H9 (cell line): ENCODE measurements around the gene MYO1D. TPM values are rescaled to one million over a fixed set of nuclear protein-coding genes. Genes with fewer than 3 reads are reported as not detected.

Experiments
- DNase-seq: peaks from one replicate; pipeline ENCODE4 v3.0.0-alpha.2; 2017
- H2AFZ ChIP-seq: one replicate; pipeline ENCODE4 v1.6.1; 2013; ENCODE audit warnings: mild to moderate bottlenecking, low read length, control low read depth, moderate library complexity
- H2AK5ac ChIP-seq: 2 replicates; pipeline ENCODE4 v1.6.1; 2013; ENCODE audit warnings: low read length, control low read depth, mixed read lengths; ENCODE audit not compliant: insufficient read length
- H2BK120ac ChIP-seq: one replicate; pipeline ENCODE4 v1.6.1; 2013; ENCODE audit warnings: low read depth, mild to moderate bottlenecking, low read length, control low read depth, inconsistent platforms; ENCODE audit not compliant: poor library complexity, severe bottlenecking
- H2BK12ac ChIP-seq: 2 replicates; pipeline ENCODE4 v1.6.1; 2013; ENCODE audit warnings: low read length, control low read depth, mixed read lengths, low read depth; ENCODE audit not compliant: insufficient read length
- H2BK15ac ChIP-seq: 2 replicates; pipeline ENCODE4 v1.6.1; 2013; ENCODE audit warnings: low read depth, low read length, control low read depth
- H2BK20ac ChIP-seq: one replicate; pipeline ENCODE4 v1.6.1; 2013; ENCODE audit warnings: low read depth, mild to moderate bottlenecking, low read length, control low read depth, inconsistent platforms; ENCODE audit not compliant: poor library complexity, severe bottlenecking
- H2BK5ac ChIP-seq: 2 replicates; pipeline ENCODE4 v1.6.1; 2013; ENCODE audit warnings: low read length, control low read depth, mixed read lengths; ENCODE audit not compliant: insufficient read length
- H3K14ac ChIP-seq: 2 replicates; pipeline ENCODE4 v1.6.1; 2013; ENCODE audit warnings: low read length, control low read depth; ENCODE audit not compliant: insufficient read depth
- H3K18ac ChIP-seq: 2 replicates; pipeline ENCODE4 v1.6.1; 2013; ENCODE audit warnings: low read depth, mild to moderate bottlenecking, mixed read lengths, low read length, control low read depth; ENCODE audit not compliant: insufficient read length
- H3K23ac ChIP-seq: 2 replicates; pipeline ENCODE4 v1.6.1; 2013; ENCODE audit warnings: low read length, control low read depth, mixed read lengths, low read depth; ENCODE audit not compliant: insufficient read length
- H3K23me2 ChIP-seq: 2 replicates; pipeline ENCODE4 v1.6.1; 2013; ENCODE audit warnings: low read depth, mild to moderate bottlenecking, mixed read lengths, low read length, control low read depth; ENCODE audit not compliant: insufficient read length, poor library complexity, severe bottlenecking
- H3K27ac ChIP-seq: 2 replicates; pipeline ENCODE4 v1.5.1; 2013; ENCODE audit warnings: low read length, control low read depth, mixed read lengths, low read depth; ENCODE audit not compliant: insufficient read length
- H3K27me3 ChIP-seq: 2 replicates; pipeline ENCODE4 v1.6.1; 2013; ENCODE audit warnings: low read length, control low read depth, inconsistent platforms; ENCODE audit not compliant: insufficient read depth
- H3K4ac ChIP-seq: 2 replicates; pipeline ENCODE4 v1.6.1; 2013; ENCODE audit warnings: low read depth, mild to moderate bottlenecking, control low read depth, inconsistent platforms, low read length, moderate library complexity
- H3K4me1 ChIP-seq: 2 replicates; pipeline ENCODE4 v1.6.1; 2013; ENCODE audit warnings: low read length, control low read depth, inconsistent platforms; ENCODE audit not compliant: insufficient read depth
- H3K4me2 ChIP-seq: 2 replicates; pipeline ENCODE4 v1.6.1; 2013; ENCODE audit warnings: low read length, control low read depth, mixed read lengths; ENCODE audit not compliant: insufficient read length, insufficient read depth
- H3K56ac ChIP-seq: 2 replicates; pipeline ENCODE4 v1.6.1; 2013; ENCODE audit warnings: low read depth, mild to moderate bottlenecking, mixed read lengths, low read length, control low read depth; ENCODE audit not compliant: insufficient read length
- H3K79me1 ChIP-seq: 2 replicates; pipeline ENCODE4 v1.6.1; 2013; ENCODE audit warnings: low read depth, mild to moderate bottlenecking, moderate library complexity, low read length, control low read depth, inconsistent platforms; ENCODE audit not compliant: insufficient read depth, poor library complexity, severe bottlenecking
- H3K79me2 ChIP-seq: 2 replicates; pipeline ENCODE4 v1.6.1; 2013; ENCODE audit warnings: low read length, control low read depth, inconsistent platforms; ENCODE audit not compliant: insufficient read depth
- H3K9ac ChIP-seq: 2 replicates; pipeline ENCODE4 v1.6.1; 2013; ENCODE audit warnings: low read length, control low read depth, mixed read lengths; ENCODE audit not compliant: insufficient read length; ENCODE audit errors: extremely low read depth
- H3K9me3 ChIP-seq: one replicate; pipeline ENCODE4 v1.6.1; 2013; ENCODE audit warnings: low read depth, low read length, inconsistent platforms; ENCODE audit not compliant: control insufficient read depth
- H3T11ph ChIP-seq: one replicate; pipeline ENCODE4 v1.6.1; 2013; ENCODE audit warnings: mild to moderate bottlenecking, low read length, control low read depth, inconsistent platforms
- H4K20me1 ChIP-seq: one replicate; pipeline ENCODE4 v1.6.1; 2013; ENCODE audit not compliant: control insufficient read depth, insufficient read length, insufficient read depth
- H4K5ac ChIP-seq: 2 replicates; pipeline ENCODE4 v1.6.1; 2013; ENCODE audit warnings: low read depth, mild to moderate bottlenecking, mixed read lengths, low read length, control low read depth; ENCODE audit not compliant: insufficient read length
- H4K8ac ChIP-seq: replicated peaks from 2 replicates; pipeline ENCODE4 v1.6.1; 2013; ENCODE audit warnings: low read length, control low read depth, mixed read lengths, low read depth; ENCODE audit not compliant: insufficient read length
- H4K91ac ChIP-seq: 2 replicates; pipeline ENCODE4 v1.6.1; 2013; ENCODE audit warnings: low read depth, mild to moderate bottlenecking, moderate library complexity, mixed read lengths, low read length, control low read depth; ENCODE audit not compliant: insufficient read length
- H3K27ac Mint-ChIP-seq, 3 experiments: 2 replicates in 2 of 3; 3 replicates in 1 of 3; pipeline ENCODE4 v1.8.0; 2020 to 2021; ENCODE audit warnings: mixed read lengths in 3 of 3, mild to moderate bottlenecking in 1 of 3, moderate library complexity in 1 of 3
- H3K27me3 Mint-ChIP-seq: 2 replicates; pipeline ENCODE4 v1.8.0; 2021; ENCODE audit warnings: low read depth, mild to moderate bottlenecking, moderate library complexity, mixed read lengths
- H3K36me3 Mint-ChIP-seq, 3 experiments: 2 replicates in 2 of 3; 3 replicates in 1 of 3; pipeline ENCODE4 v1.8.0; 2020 to 2021; ENCODE audit warnings: low read depth in 3 of 3, mixed read lengths in 3 of 3; ENCODE audit not compliant: insufficient read depth in 1 of 3
- H3K4me1 Mint-ChIP-seq, 2 experiments: 2 replicates each; pipeline ENCODE4 v1.8.0; 2020; ENCODE audit warnings: mixed read lengths in 2 of 2
- H3K4me3 Mint-ChIP-seq, 2 experiments: 2 replicates in 1 of 2; 3 replicates in 1 of 2; pipeline ENCODE4 v1.8.0; 2020 to 2021; ENCODE audit warnings: mild to moderate bottlenecking in 2 of 2, mixed read lengths in 2 of 2, moderate library complexity in 1 of 2
- H3K9me3 Mint-ChIP-seq, 2 experiments: 2 replicates in 1 of 2; 3 replicates in 1 of 2; pipeline ENCODE4 v1.8.0; 2020; ENCODE audit warnings: mild to moderate bottlenecking in 2 of 2, mixed read lengths in 2 of 2, moderate library complexity in 1 of 2
- WGBS: extraction: QIAGEN DNeasy Blood & Tissue Kit; methylation state at CpG from one replicate; pipeline ENCODE4 v1.1.7; 2013; ENCODE audit warnings: missing lambda C conversion rate, low lambda C conversion rate, mixed read lengths; ENCODE audit not compliant: insufficient read length; ENCODE audit errors: extremely low coverage; 5-methylcytosine and 5-hydroxymethylcytosine counted together
- total RNA-seq: library from RNA; stranded (reverse); gene quantifications from 2 replicates; pipeline ENCODE4 v1.2.1, GENCODE V29; 2021
- TF ChIP-seq, protein P1 (sequence below): fragments of 200-600 bp; sonication (generic); conservative IDR thresholded peaks from 3 replicates; pipeline ENCODE4 v1.8.0; 2021; ENCODE audit warnings: antibody characterized with exemption, mild to moderate bottlenecking

MYO1D gene
- total RNA-seq, 1 experiment from 2014 or later = 19.0 TPM

DNA sequence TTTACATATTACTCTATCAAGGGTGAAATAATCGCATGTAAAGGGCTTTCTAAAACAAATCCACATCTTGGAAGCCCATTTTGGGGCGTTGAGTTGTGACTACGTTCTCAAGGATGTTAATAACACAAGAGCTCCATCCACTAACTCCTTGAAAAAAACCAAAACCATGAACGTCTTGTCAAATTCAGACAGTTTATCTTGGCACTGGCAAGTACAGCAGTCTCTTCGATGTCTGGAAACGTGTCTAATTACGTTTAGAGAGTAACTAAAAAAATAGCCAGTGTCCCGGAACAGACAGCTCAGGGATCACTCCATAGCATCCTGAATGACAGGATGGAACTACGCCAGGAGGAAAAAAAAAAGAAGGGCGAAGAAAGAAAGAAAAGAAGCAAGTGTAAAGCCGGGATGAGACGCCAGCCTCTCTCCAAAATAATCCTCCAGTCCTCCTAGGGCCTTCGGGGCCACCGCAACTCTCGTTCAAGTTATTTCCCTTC, 954 bp downstream of the MYO1D start:
- no peaks in the 10 kb centered on the region for H4K20me1 ChIP-seq
- peaks cover 10% of the 10 kb centered on the region for H3K23me2 ChIP-seq
- no peak overlapping the region; the same call in 1 of the 2 replicates for H3K4ac ChIP-seq
- H3K14ac ChIP-seq = no peak overlapping the region
- H3K9ac ChIP-seq = peak overlapping the region; percentile 82
- H2AK5ac ChIP-seq = no peak overlapping the region
- WGBS = no CpG with 5 or more reads among the region's 15 CpGs
- Mint-ChIP-seq H3K4me1 (peaks cover 27 to 33% of the 10 kb centered on the region in 2 experiments), H3K4me3 (peak overlapping the region; percentile 78 to 88), H3K9me3 (no peaks in the 10 kb centered on the region), H3K27ac (peak overlapping the region; percentile 38 to 87 (median 62); a peak in 6 of 7 replicates), H3K36me3 (peaks cover 0 to 11% (median 2%) of the 10 kb centered on the region in 3 experiments; a peak in 4 of 7 replicates), H3K27me3 (0 out of 2 replicates have a peak, but pooled peaks cover 3% of the 10 kb centered on the region)
- no peak overlapping the region for H3K27ac ChIP-seq
- H2BK12ac ChIP-seq = peak overlapping the region; percentile 55
- no peak overlapping the region for H2BK20ac ChIP-seq
- no peak for DNase-seq
- no peak overlapping the region for H3K23ac ChIP-seq
- H3K79me2 ChIP-seq = no peaks in the 10 kb centered on the region
- H2BK5ac ChIP-seq = no peak overlapping the region
- no peak overlapping the region for H3K56ac ChIP-seq
- no peak overlapping the region for H4K5ac ChIP-seq
- TF ChIP-seq, protein P1, sequence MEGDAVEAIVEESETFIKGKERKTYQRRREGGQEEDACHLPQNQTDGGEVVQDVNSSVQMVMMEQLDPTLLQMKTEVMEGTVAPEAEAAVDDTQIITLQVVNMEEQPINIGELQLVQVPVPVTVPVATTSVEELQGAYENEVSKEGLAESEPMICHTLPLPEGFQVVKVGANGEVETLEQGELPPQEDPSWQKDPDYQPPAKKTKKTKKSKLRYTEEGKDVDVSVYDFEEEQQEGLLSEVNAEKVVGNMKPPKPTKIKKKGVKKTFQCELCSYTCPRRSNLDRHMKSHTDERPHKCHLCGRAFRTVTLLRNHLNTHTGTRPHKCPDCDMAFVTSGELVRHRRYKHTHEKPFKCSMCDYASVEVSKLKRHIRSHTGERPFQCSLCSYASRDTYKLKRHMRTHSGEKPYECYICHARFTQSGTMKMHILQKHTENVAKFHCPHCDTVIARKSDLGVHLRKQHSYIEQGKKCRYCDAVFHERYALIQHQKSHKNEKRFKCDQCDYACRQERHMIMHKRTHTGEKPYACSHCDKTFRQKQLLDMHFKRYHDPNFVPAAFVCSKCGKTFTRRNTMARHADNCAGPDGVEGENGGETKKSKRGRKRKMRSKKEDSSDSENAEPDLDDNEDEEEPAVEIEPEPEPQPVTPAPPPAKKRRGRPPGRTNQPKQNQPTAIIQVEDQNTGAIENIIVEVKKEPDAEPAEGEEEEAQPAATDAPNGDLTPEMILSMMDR = no peak
- H2BK120ac ChIP-seq = no peak overlapping the region
- H3K9me3 ChIP-seq = no peaks in the 10 kb centered on the region
- H3K79me1 ChIP-seq = no peaks in the 10 kb centered on the region
- no peaks in the 10 kb centered on the region for H3K4me1 ChIP-seq
- peak overlapping the region; percentile 96 for H3K4me2 ChIP-seq
- no peak overlapping the region for H3K18ac ChIP-seq
- no peaks in the 10 kb centered on the region for H3K27me3 ChIP-seq
- no peak overlapping the region for H2AFZ ChIP-seq
- H2BK15ac ChIP-seq = no peak overlapping the region
- H4K8ac ChIP-seq = no peak overlapping the region
- no peak overlapping the region for H4K91ac ChIP-seq
- H3T11ph ChIP-seq = no peak overlapping the region
